Hematopoietic multipotent progenitor cell (in vitro differentiated cells): Measurements from ENCODE around the gene AJUBA. TPM values are rescaled to one million over a fixed set of nuclear protein-coding genes. Genes with fewer than 3 reads are reported as not detected.
"Not testable (repeated sequence)": the region's sequence is repeated elsewhere in the genome, so short reads cannot be mapped to it uniquely, and the experiment has no call there.

Source experiments
- DNase-seq, 3 donors: peaks; one replicate each; pipeline ENCODE4 v3.0.0-alpha.2; 2011 to 2015; ENCODE audit warnings: low read depth in 2 of 3, low spot score in 2 of 3
- total RNA-seq: library from RNA; depleted of rRNA; stranded (reverse); fragments of >200 nt; gene quantifications from one replicate; pipeline ENCODE4 v1.2.3, GENCODE V29; 2012

Gene AJUBA
- total RNA-seq, 1 donor, result 1.9 TPM

- DNase-seq, result no peak
These were observed 375 bp downstream of the AJUBA start for GRCh38 chr14:22981876-22982476.

- DNase-seq, result no peak
These were observed 1.1 kb downstream of the AJUBA start for GRCh38 chr14:22981090-22981875.

- DNase-seq, result peak in 1 of 3 donors; percentile 21
These were observed 1.7 kb downstream of the AJUBA start for GRCh38 chr14:22980672-22981089.

- DNase-seq, result no peak
These were observed 2.5 kb downstream of the AJUBA start for GRCh38 chr14:22979748-22980392.

- no peak for DNase-seq
These were observed 3.2 kb downstream of the AJUBA start for GRCh38 chr14:22978981-22979671.

GRCh38 chr14:22978487-22978837, 3.9 kb downstream of the AJUBA start:
- DNase-seq, result no peak

GRCh38 chr14:22977684-22978486, 4.5 kb downstream of the AJUBA start:
- no peak for DNase-seq

- no peak for DNase-seq
These were observed 5.0 kb downstream of the AJUBA start for GRCh38 chr14:22977434-22977683.

- DNase-seq, result no peak
These were observed 5.5 kb downstream of the AJUBA start for GRCh38 chr14:22976620-22977433.

GRCh38 chr14:22974530-22975313, 7.6 kb downstream of the AJUBA start:
- DNase-seq, result no peak

- peak in 1 of 3 donors; percentile 56 for DNase-seq
These were observed 8.9 kb downstream of the AJUBA start for GRCh38 chr14:22973217-22974032.

- DNase-seq, result no peak
These were observed 9.9 kb downstream of the AJUBA start for GRCh38 chr14:22972313-22972930.

GRCh38 chr14:22971152-22971551, 11.2 kb downstream of the AJUBA start:
- DNase-seq, result no peak

GRCh38 chr14:22966783-22967269, 15.5 kb downstream of the AJUBA start:
- no peak for DNase-seq

- DNase-seq, result not testable (repeated sequence)
These were observed 16.2 kb downstream of the AJUBA start for GRCh38 chr14:22965916-22966782.

GRCh38 chr14:22962061-22962676, 20.2 kb downstream of the AJUBA start:
- no peak for DNase-seq
